K562 (cell line): ENCODE measurements around the gene NPB. TPM values are rescaled to one million over a fixed set of nuclear protein-coding genes. Genes with fewer than 3 reads are reported as not detected.

Experiments
- CTBP1 ChIP-seq: fragments of 450-650 bp; IDR thresholded peaks from 2 replicates; pipeline ENCODE4 v1.6.1; 2016; ENCODE audit warnings: borderline replicate concordance
- DACH1 ChIP-seq: fragments of 450-650 bp; IDR thresholded peaks from 2 replicates; pipeline ENCODE4 v1.6.1; 2018; ENCODE audit not compliant: partially characterized antibody
- DLX4 ChIP-seq: fragments of 250-450 bp; sonication (Bioruptor Pico); IDR thresholded peaks from 2 replicates; pipeline ENCODE4 v1.6.1; 2021; ENCODE audit warnings: mild to moderate bottlenecking
- E2F3 ChIP-seq: fragments of 250-450 bp; sonication (Bioruptor Pico); IDR thresholded peaks from 2 replicates; pipeline ENCODE4 v1.4.0; 2020; ENCODE audit warnings: mild to moderate bottlenecking
- MCM3 ChIP-seq: fragments of 450-650 bp; IDR thresholded peaks from 2 replicates; pipeline ENCODE4 v1.6.1; 2016
- NONO ChIP-seq, 2 experiments: fragments of 200-400 bp in 1 of 2; fragments of 450-650 bp in 1 of 2; formaldehyde crosslinking in 1 of 2; IDR thresholded peaks; 2 replicates each; pipeline ENCODE4 v1.6.1; 2017; ENCODE audit warnings: low read depth in 2 of 2, mild to moderate bottlenecking in 2 of 2, moderate library complexity in 2 of 2, low read length in 1 of 2
- PCBP2 ChIP-seq: fragments of 200-400 bp; formaldehyde crosslinking; IDR thresholded peaks from 2 replicates; pipeline ENCODE4 v1.6.1; 2018; ENCODE audit warnings: low read length, low read depth, mild to moderate bottlenecking, moderate library complexity; ENCODE audit not compliant: poor library complexity, severe bottlenecking
- RBM39 ChIP-seq: fragments of 200-400 bp; formaldehyde crosslinking; optimal IDR thresholded peaks from 2 replicates; pipeline ENCODE3; 2018; ENCODE audit warnings: low read depth, low read length
- REST ChIP-seq, 2 experiments: fragments of 450-650 bp; formaldehyde crosslinking in 1 of 2; IDR thresholded peaks; 2 replicates each; pipeline versions ENCODE4 v1.4.0 to v1.6.1; 2014 to 2020; ENCODE audit warnings: mild to moderate bottlenecking in 2 of 2, borderline replicate concordance in 1 of 2, low read depth in 1 of 2
- THAP12 ChIP-seq: fragments of 250-450 bp; sonication (Bioruptor Pico); IDR thresholded peaks from 2 replicates; pipeline ENCODE4 v1.9.0; 2021; ENCODE audit warnings: mild to moderate bottlenecking, inconsistent platforms
- YY1 ChIP-seq, 3 experiments: IDR thresholded peaks; 2 replicates each; pipeline ENCODE4 v1.6.1; 2011; ENCODE audit warnings: low read length in 2 of 3, mild to moderate bottlenecking in 2 of 3, moderate library complexity in 2 of 3, borderline replicate concordance in 1 of 3, control low read depth in 1 of 3, low read depth in 1 of 3; ENCODE audit not compliant: insufficient read depth in 3 of 3, insufficient replicate concordance in 2 of 3, control insufficient read depth in 1 of 3, insufficient read length in 1 of 3; ENCODE audit errors: extremely low read depth in 1 of 3
- ZNF274 ChIP-seq: IDR thresholded peaks from 2 replicates; pipeline ENCODE4 v1.6.1; 2011; ENCODE audit warnings: low read depth, mild to moderate bottlenecking, low read length, moderate library complexity, borderline replicate concordance
- ZNF511 ChIP-seq: sonication (generic); formaldehyde crosslinking; IDR thresholded peaks from 2 replicates; pipeline ENCODE4 v1.8.0; 2022; ENCODE audit warnings: mild to moderate bottlenecking, missing genetic modification reagents
- polyA plus RNA-seq, 8 experiments: library from polyadenylated mRNA; depleted of rRNA in 4 of 8; stranded (reverse) in 5 of 8; unstranded in 3 of 8; fragments of >200 nt; fragmentation: Nextera tagmentation in 2 of 8; fragmentation: Illumina TruSeq in 1 of 8; extraction: Ambion mirVana in 2 of 8; extraction: Trizol in 1 of 8; gene quantifications; 2 replicates each; pipeline versions ENCODE4 v1.2.1 to v1.2.3, GENCODE V29; 2011 to 2014; ENCODE audit warnings: inconsistent platforms in 1 of 8, missing spikeins in 1 of 8
- total RNA-seq, 7 experiments: library from RNA; depleted of rRNA in 6 of 7; stranded (reverse); fragments of >200 nt in 6 of 7; fragmentation: Illumina TruSeq in 2 of 7; extraction: Trizol in 2 of 7; gene quantifications; 2 replicates each; pipeline versions ENCODE4 v1.2.1 to v1.2.3, GENCODE V29; 2011 to 2021; ENCODE audit warnings: low replicate concordance in 1 of 7

NPB gene
- total and polyA plus RNA-seq, 9 of the 15 experiments (the other 6 are each of a cell fraction or from before 2014, with no cell fraction given), result 0.03 to 0.61 (median 0.14) TPM; not detected in 2

GRCh38 chr17:81869221-81870130, 32.6 kb upstream of the NPB start (continued):
- peak; percentile 6; the same call in 1 of the 2 replicates for TF ChIP-seq THAP12 (CRISPR knock-in tag)
- TF ChIP-seq NONO (IDR thresholded peaks at IDR 0.05; ENCODE audit: low read depth in 2 of 2, low read length in 1 of 2), result peak; percentile 34 to 48; a peak in 2 of 4 replicates
- TF ChIP-seq RBM39, result no peak
- 0 out of 2 replicates have a peak, but pooled peaks have one; percentile 30 for TF ChIP-seq CTBP1
- no peak for TF ChIP-seq ZNF274
- TF ChIP-seq E2F3 (CRISPR knock-in tag), result no peak
- TF ChIP-seq YY1 (IDR thresholded peaks at IDR 0.05; ENCODE audit: borderline replicate concordance in 1 of 3, control insufficient read depth in 1 of 3, extremely low read depth in 1 of 3, insufficient read depth in 3 of 3, insufficient read length in 1 of 3, insufficient replicate concordance in 2 of 3, low read depth in 1 of 3, low read length in 2 of 3), result peak in 2 of 3 experiments; percentile 3 to 27
- TF ChIP-seq ZNF511 (CRISPR knock-in tag), result no peak
- TF ChIP-seq MCM3, result no peak
- no peak for TF ChIP-seq DLX4 (CRISPR knock-in tag)
- peak; percentile 42; the same call in 1 of the 2 replicates for TF ChIP-seq REST (IDR thresholded peaks at IDR 0.05; ENCODE audit: borderline replicate concordance)
- no peak for TF ChIP-seq REST (CRISPR knock-in tag; IDR thresholded peaks at IDR 0.05; ENCODE audit: low read depth)
- TF ChIP-seq PCBP2, result no peak
- TF ChIP-seq DACH1, result peak; percentile 8
